ENCODE results near the gene RAC3.

GRCh38 chr17:82004517-82005455, 26.7 kb upstream of the RAC3 start:
- TF ChIP-seq CTCF (IDR thresholded peaks at IDR 0.05; ENCODE audit: insufficient read depth, low read depth, low read length) (no peak), EZH2 (IDR thresholded peaks at IDR 0.05; ENCODE audit: insufficient read depth, low read length) (no peak)

Measured in astrocyte (in vitro differentiated cells and primary cell).